ENCODE results near the gene RAB3GAP1.
"Not testable (repeated sequence)": the region's sequence is repeated elsewhere in the genome, so short reads cannot be mapped to it uniquely, and the experiment has no call there.

Gene RAB3GAP1

DNA sequence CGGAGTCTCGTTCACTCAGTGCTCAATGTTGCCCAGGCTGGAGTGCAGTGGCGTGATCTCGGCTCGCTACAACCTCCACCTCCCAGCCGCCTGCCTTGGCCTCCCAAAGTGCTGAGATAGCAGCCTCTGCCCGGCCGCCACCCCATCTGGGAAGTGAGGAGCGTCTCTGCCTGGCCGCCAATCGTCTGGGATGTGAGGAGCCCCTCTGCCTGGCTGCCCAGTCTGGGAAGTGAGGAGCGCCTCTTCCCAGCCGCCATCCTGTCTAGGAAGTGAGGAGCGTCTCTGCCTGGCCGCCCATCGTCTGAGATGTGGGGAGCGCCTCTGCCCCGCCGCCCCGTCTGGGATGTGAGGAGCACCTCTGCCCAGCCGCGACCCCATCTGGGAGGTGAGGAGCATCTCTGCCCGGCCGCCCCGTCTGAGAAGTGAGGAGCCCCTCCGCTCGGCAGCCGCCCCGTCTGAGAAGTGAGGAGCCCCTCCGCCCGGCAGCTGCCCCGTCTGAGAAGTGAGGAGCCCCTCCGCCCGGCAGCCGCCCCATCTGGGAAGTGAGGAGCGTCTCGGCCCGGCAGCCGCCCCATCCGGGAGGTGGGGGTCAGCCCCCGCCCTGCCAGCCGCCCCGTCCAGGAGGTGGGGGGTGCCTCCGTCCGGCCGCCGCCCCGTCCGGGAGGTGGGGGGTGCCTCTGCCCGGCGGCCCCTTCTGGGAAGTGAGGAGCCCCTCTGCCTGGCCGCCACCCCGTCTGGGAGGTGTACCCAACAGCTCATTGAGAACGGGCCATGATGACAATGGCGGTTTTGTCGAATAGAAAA, 53.6 kb downstream of the RAB3GAP1 start:
- not testable (repeated sequence) for H3K27ac Mint-ChIP-seq; DNase-seq (ENCODE audit: low spot score in 2 of 2); H3K9me3 Mint-ChIP-seq; H3K4me1 Mint-ChIP-seq; ATAC-seq (ENCODE audit: low read depth); H3K4me3 Mint-ChIP-seq; H3K27me3 Mint-ChIP-seq
- peaks cover 36% of the 10 kb centered on the region for H3K36me3 Mint-ChIP-seq

DNA sequence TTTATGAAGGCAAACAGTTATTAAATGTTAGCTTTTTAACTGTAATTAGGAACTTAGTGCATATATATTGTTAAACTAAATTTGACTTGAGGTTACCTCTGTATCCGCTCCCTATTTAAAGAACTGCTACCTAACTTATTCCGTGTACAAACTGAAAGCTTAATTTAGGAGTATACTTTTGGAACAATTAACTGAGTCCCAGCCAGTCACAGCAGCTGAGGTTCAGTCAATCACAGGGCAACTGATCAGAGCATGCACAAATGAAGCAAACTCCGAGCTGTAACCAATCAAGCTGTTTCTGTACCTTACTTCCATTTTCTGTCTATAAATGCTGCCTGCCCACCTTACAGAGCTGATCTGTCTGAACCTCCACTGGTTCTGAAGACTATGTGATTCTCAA, 61.2 kb downstream of the RAB3GAP1 start:
- peaks cover 20% of the 10 kb centered on the region for H3K36me3 Mint-ChIP-seq
- H3K27me3 Mint-ChIP-seq, result no peaks in the 10 kb centered on the region
- H3K27ac Mint-ChIP-seq, result no peak overlapping the region
- peaks cover 3% of the 10 kb centered on the region for H3K4me1 Mint-ChIP-seq
- no peak overlapping the region for H3K4me3 Mint-ChIP-seq
- ATAC-seq (ENCODE audit: low read depth) (no peak), DNase-seq (ENCODE audit: low spot score in 2 of 2) (no peak)
- H3K9me3 Mint-ChIP-seq, result peaks cover 7% of the 10 kb centered on the region

DNA sequence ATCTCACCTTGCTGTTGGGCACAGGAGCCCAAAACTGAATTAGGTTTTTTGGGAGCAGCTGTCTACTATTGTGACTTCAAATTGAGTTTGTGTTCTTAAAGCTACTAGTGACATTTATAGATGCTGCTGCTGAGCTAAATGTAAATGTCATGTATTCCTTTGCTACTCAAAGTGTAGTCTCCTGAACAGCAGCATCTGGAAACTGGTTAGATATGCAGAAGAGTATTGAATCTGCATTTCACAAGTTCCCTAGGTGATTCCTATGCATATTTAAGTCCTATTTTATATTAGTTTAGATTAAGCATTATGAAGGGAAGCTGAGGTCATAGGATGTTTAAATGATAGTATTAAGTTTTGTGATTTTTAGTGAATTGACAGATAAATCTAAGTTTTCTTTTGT, 67.5 kb downstream of the RAB3GAP1 start:
- Mint-ChIP-seq H3K9me3 (peaks cover 9% of the 10 kb centered on the region), H3K27ac (no peak overlapping the region), H3K36me3 (peaks cover 33% of the 10 kb centered on the region), H3K27me3 (no peaks in the 10 kb centered on the region), H3K4me3 (no peak overlapping the region), H3K4me1 (peaks cover 3% of the 10 kb centered on the region)
- DNase-seq (ENCODE audit: low spot score in 2 of 2) (no peak), ATAC-seq (ENCODE audit: low read depth) (no peak)

DNA sequence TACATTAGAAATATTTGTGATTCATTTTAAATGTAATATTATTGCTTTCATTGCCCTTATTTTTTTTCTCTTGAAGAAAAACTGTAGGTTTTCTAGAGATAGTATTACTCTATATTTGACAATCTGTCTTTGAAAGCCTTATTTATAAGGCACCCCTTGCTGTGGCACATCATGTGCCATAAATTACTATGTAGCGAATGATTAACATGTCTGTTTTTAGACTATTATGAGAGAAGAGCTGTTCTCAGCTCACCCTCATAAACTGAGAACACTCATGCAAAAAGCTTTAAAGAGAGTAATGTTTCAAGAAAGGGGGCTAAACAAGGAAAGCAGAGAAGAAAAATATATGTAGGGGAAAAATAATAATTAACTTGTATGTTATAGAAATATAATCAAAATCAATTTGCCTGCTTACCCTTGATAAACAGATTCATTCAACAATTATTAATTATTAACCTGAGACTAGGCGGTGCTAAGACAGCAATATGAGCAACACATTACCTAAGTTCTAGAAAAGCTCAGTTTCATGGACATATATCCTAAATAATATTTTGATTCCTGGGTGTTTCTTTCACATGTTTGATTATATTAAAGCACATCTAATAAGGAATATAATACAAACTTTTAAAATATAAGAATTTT, 69.0 kb downstream of the RAB3GAP1 start:
- peaks cover 3% of the 10 kb centered on the region for H3K4me1 Mint-ChIP-seq
- H3K27ac Mint-ChIP-seq, result no peak overlapping the region
- no peak overlapping the region for H3K4me3 Mint-ChIP-seq
- H3K36me3 Mint-ChIP-seq, result peaks cover 34% of the 10 kb centered on the region
- H3K9me3 Mint-ChIP-seq, result peaks cover 9% of the 10 kb centered on the region
- ATAC-seq (ENCODE audit: low read depth) (no peak), DNase-seq (ENCODE audit: low spot score in 2 of 2) (no peak)
- H3K27me3 Mint-ChIP-seq, result no peaks in the 10 kb centered on the region

DNA sequence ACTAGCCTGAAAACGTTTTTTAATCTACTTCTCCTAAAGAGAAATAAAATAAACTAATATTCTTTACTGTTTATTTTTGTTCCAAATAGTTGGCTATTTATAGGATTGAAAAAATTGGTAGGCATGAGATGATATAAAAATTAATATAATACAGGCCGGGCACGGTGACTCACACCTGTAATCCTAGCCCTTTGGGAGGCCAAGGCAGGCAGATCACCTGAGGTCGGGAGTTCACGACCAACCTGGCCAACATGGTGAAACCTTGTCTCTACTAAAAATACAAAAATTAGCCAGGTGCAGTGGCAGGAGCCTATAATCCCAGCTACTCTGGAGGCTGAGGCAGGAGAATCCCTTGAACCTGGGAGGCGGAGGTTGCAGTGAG, 69.6 kb downstream of the RAB3GAP1 start:
- not testable (repeated sequence) for ATAC-seq (ENCODE audit: low read depth); H3K4me3 Mint-ChIP-seq; H3K9me3 Mint-ChIP-seq; H3K27ac Mint-ChIP-seq; H3K4me1 Mint-ChIP-seq; H3K27me3 Mint-ChIP-seq; DNase-seq (ENCODE audit: low spot score in 2 of 2)
- peaks cover 34% of the 10 kb centered on the region for H3K36me3 Mint-ChIP-seq

DNA sequence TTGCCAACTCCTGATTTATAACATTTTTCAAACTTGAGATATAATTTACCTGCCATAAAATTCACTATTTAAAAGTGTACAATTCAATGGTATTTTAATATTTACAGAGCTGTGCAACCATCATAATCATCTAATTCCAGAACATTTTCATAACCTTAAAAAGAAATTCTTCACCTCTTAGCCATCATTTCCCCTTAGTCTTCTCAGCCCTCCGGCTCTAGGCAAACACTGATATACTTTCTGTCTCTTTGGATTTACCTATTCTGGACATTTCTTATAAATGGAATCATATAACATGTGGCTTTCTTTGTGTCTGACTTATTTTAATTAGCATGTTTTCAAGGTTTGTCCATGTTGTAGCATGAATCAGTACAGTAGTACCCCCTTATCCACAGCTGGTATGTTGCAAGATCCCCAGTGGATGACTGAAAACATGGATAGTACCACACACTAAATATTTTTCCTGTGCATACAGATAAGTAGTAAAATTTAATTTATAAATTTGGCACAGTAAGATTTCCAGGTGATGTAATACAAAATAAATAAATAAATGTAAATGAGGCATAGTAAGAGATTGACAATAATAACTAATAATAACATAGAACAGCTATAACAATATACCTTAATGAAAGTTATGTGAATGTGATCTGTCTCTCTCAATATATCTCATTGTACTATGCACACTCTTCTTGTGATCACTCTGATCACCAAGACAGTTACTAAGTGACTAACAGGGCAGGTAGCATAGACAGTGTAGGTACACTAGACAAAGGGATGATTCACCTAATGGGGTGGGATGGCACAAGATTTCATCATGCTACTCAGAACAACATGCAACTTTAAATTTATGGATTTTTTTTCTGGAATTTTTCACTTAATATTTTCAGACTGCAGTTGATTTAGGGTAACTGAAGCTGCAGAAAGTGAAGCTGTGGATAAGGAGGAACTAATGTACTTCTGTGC, 73.1 kb downstream of the RAB3GAP1 start:
- no peaks in the 10 kb centered on the region for H3K9me3 Mint-ChIP-seq
- ATAC-seq (ENCODE audit: low read depth) (no peak), DNase-seq (ENCODE audit: low spot score in 2 of 2) (no peak)
- peaks cover 28% of the 10 kb centered on the region for H3K36me3 Mint-ChIP-seq
- H3K27ac Mint-ChIP-seq, result no peak overlapping the region
- no peaks in the 10 kb centered on the region for H3K27me3 Mint-ChIP-seq
- no peak overlapping the region for H3K4me3 Mint-ChIP-seq
- no peaks in the 10 kb centered on the region for H3K4me1 Mint-ChIP-seq

DNA sequence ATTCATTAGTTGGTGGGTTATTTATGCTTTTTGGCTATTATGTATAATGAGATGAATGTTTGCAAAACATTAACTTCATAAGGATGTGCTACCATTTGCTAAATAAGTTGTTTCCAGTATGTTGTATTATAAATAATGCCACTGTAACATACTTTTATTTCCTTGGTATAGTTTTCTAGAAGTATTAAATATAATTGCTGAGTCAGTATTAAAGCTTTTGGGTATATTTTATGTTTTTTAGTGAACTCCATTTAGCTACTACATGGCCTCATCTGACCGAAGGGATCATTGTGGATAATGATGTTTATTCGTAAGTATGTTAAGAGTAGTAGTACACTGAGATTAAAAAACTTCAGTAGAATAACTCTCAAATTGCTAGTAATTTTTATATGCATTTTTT, 73.8 kb downstream of the RAB3GAP1 start:
- Mint-ChIP-seq H3K9me3 (no peaks in the 10 kb centered on the region), H3K36me3 (peaks cover 28% of the 10 kb centered on the region)

DNA sequence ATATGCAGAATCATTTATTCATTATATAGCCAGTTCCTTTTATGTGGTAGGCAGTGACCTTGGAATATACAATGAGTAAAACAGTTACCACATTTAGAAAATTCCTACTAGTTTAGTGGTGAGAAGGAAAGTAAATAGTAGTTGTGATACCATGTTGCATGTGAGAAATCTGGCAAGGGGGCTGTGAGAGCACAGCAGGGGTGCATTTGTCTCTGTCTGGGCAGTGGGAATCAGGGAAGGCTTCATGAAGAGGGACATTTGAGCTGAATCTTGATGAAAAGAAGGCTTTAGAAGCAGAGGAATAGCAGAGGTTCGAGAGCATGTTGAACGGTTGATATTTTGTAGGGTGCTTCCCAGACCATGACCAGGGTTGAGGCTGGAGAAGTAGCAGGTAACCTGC, 78.7 kb downstream of the RAB3GAP1 start:
- no peaks in the 10 kb centered on the region for H3K9me3 Mint-ChIP-seq
- no peaks in the 10 kb centered on the region for H3K4me1 Mint-ChIP-seq
- peaks cover 29% of the 10 kb centered on the region for H3K36me3 Mint-ChIP-seq
- ATAC-seq (ENCODE audit: low read depth) (no peak), DNase-seq (ENCODE audit: low spot score in 2 of 2) (no peak)
- no peaks in the 10 kb centered on the region for H3K27me3 Mint-ChIP-seq
- H3K27ac Mint-ChIP-seq, result no peak overlapping the region
- H3K4me3 Mint-ChIP-seq, result no peak overlapping the region

More for the DNA sequence above, 73.8 kb downstream of the RAB3GAP1 start:
- Mint-ChIP-seq H3K4me1 (no peaks in the 10 kb centered on the region), H3K4me3 (no peak overlapping the region), H3K27ac (no peak overlapping the region), H3K27me3 (no peaks in the 10 kb centered on the region)
- no peak for ATAC-seq (ENCODE audit: low read depth)
- DNase-seq (ENCODE audit: low spot score in 2 of 2), result no peak

DNA sequence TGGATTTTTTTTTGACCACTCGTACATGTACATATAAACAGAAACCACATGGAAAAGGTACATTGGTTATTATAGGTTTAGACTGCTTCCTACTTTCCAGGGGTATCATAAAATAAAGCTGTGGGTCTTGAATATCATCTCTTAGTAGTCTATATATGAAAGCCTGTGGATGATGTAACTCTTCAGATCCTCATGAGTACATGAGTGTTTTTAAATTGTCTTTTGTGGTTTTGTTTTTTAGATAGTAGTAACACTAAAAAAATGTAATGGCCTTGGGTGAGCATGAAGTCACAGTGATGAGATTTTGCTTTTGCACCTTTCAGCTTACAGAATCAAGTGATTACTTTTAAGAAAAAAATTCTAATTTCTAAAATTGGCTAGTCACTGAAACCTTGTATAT, 80.2 kb downstream of the RAB3GAP1 start:
- ATAC-seq (ENCODE audit: low read depth), result no peak
- Mint-ChIP-seq H3K27ac (no peak overlapping the region), H3K36me3 (peaks cover 32% of the 10 kb centered on the region), H3K9me3 (no peaks in the 10 kb centered on the region), H3K4me1 (no peaks in the 10 kb centered on the region), H3K4me3 (no peak overlapping the region), H3K27me3 (no peaks in the 10 kb centered on the region)
- DNase-seq (ENCODE audit: low spot score in 2 of 2), result no peak

DNA sequence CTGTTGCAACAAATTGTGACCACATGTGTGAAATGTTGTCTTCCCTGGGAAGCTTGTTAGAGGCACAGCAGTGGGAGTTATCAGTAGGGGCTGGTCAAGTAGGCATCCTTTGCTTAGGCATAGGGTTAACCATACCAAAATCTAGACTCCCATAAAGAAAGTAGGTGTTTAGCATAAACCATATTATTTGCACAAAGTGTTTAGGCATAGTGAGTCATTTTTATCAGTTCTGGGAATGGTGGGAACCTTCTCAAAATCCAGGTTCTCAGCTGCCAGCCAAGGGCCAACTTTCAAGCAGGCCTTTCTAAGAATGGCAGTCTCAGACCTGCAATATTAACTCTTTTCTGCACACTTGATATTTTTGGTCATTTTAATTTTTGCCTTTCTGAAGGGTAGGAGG, 88.5 kb downstream of the RAB3GAP1 start:
- Mint-ChIP-seq H3K27ac (no peak overlapping the region), H3K4me3 (no peak overlapping the region), H3K27me3 (no peaks in the 10 kb centered on the region), H3K9me3 (peaks cover 6% of the 10 kb centered on the region), H3K4me1 (peaks cover 2% of the 10 kb centered on the region), H3K36me3 (peaks cover 51% of the 10 kb centered on the region)
- ATAC-seq (ENCODE audit: low read depth), result no peak
- no peak for DNase-seq (ENCODE audit: low spot score in 2 of 2)

DNA sequence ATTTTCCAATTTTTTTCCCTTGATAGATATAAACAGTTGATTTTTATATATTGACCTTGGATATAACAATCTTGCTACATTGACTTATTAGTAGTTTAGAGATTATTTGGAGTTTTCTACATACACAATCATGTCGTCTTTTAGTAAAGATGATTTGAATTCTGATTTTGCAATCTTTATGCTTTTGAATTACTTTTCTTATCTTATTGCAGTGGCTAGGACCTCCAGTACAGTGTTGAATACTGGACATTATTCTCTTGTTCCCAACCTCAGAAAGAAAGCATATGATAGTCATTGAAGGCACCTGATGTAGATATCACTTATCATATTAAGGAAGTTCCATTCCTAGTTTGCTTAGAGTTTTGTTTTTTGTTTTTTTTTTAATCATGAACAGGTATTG, 90.2 kb downstream of the RAB3GAP1 start:
- Mint-ChIP-seq H3K27me3 (no peaks in the 10 kb centered on the region), H3K9me3 (peaks cover 6% of the 10 kb centered on the region), H3K4me3 (no peak overlapping the region), H3K27ac (no peak overlapping the region), H3K4me1 (peaks cover 2% of the 10 kb centered on the region), H3K36me3 (peaks cover 42% of the 10 kb centered on the region)
- DNase-seq (ENCODE audit: low spot score in 2 of 2) (no peak), ATAC-seq (ENCODE audit: low read depth) (no peak)

DNA sequence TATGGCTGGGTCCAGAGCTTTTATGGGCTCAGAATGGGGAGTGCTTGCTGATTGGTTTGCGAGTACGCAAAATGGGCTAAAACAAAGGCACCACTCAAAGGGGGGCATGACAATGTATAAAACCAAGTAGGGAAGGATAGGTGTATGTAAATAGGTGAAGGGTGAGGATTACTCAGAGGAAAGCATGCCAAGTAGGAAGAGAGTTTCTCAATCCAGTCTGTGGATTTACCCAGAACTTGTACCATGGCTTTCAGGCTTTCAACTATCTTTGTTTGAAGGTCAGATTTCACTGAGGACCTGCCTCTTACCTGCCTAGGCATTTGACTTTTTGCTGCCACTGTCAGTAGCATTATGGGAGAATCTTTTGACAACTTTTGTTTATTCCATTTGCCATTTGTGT, 92.3 kb downstream of the RAB3GAP1 start:
- Mint-ChIP-seq H3K4me1 (peaks cover 5% of the 10 kb centered on the region), H3K27ac (no peak overlapping the region)

DNA sequence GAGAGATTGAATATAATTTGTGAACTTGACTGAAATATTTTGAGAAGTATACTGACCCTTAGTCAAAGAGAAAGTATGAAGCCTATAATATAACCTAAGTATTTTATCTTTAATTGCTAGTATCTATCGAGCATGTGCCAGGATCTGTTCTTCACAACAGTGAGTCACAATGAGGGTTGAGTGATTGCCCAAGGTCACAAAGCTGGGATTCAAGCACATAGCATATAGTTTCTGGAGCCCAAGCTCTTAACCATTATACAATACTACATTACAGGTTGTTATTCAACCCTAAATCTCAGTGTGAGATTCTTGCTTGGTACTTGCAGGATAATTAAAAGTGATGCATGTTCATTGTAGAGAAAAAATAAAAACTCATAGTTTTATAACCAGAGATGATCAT, 97.2 kb downstream of the RAB3GAP1 start:
- Mint-ChIP-seq H3K4me1 (peaks cover 4% of the 10 kb centered on the region), H3K9me3 (no peaks in the 10 kb centered on the region), H3K27me3 (no peaks in the 10 kb centered on the region), H3K36me3 (peaks cover 34% of the 10 kb centered on the region), H3K4me3 (no peak overlapping the region), H3K27ac (no peak overlapping the region)
- no peak for ATAC-seq (ENCODE audit: low read depth)
- no peak for DNase-seq (ENCODE audit: low spot score in 2 of 2)

More for the DNA sequence above, 92.3 kb downstream of the RAB3GAP1 start:
- Mint-ChIP-seq H3K36me3 (peaks cover 45% of the 10 kb centered on the region), H3K9me3 (peaks cover 6% of the 10 kb centered on the region), H3K27me3 (no peaks in the 10 kb centered on the region), H3K4me3 (no peak overlapping the region)
- no peak for ATAC-seq (ENCODE audit: low read depth)
- DNase-seq (ENCODE audit: low spot score in 2 of 2), result no peak

DNA sequence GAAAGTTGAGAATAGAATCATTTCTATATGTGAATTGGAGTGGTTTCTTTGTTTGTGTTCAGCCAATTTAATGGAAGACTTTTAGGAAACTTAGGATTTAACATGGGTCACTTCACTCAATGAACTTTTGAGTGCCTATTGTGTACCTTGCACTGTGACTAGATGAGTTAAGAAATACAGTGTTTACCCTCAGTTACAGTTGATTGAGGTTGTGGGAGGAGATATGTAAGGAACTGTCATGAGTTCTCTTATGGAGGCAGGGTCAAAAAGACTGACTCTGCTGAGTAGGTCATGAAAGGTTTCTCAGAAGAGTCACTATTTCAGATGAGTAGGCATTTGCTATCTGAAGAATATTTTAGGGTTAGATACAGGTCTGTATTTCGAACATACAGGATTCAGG, 98.6 kb downstream of the RAB3GAP1 start:
- no peaks in the 10 kb centered on the region for H3K27me3 Mint-ChIP-seq
- H3K4me3 Mint-ChIP-seq, result no peak overlapping the region
- no peak for ATAC-seq (ENCODE audit: low read depth)
- no peak for DNase-seq (ENCODE audit: low spot score in 2 of 2)
- peaks cover 3% of the 10 kb centered on the region for H3K4me1 Mint-ChIP-seq
- peaks cover 42% of the 10 kb centered on the region for H3K36me3 Mint-ChIP-seq
- H3K27ac Mint-ChIP-seq, result peak overlapping the region; percentile 51
- no peaks in the 10 kb centered on the region for H3K9me3 Mint-ChIP-seq
